ENCODE data around the gene CAVIN3. TPM values are rescaled to one million over a fixed set of nuclear protein-coding genes. Genes with fewer than 3 reads are reported as not detected.

The CAVIN3 gene
- total and polyA plus RNA-seq, 8 donors: 19.0 to 87.4 (median 34.2) TPM

DNA sequence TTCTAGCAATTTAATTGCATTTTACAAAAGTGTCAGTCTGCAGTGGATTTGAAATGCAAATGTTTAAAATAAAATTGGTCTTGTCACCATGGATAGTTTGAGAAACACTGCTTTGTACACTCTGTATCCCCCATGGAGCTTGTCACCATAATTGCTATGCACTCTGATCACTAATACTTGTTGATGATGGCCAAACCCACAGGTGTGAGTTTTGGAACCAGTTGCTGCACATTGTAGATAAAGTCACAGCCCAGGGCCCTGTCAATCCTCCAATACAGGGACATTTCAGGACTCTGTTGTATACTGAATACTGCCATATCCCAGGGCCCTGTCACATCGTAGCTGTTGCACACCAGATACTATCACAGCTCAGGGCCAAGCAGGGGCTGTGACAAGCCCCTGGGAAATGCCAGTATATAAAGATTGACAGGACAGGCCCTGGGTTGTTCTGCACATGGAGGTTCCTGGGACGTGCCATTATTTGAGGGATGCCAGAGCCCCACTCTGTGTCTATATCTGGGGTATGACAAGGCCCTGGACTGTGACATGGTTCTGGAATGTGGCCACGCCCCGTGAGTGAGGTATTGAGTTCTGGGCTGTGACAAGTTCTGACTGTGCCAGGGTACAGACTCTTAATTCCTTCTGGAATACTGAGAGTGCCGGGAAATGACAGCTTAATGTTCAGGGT is 42.0 kb upstream of the CAVIN3 start:
- ATAC-seq (peak; percentile 50), DNase-seq (no peak)
- H3K9me3 ChIP-seq: no peaks in the 10 kb centered on the region
- peaks cover 2 to 4% of the 10 kb centered on the region in 2 donors for H3K4me1 ChIP-seq
- H3K27me3 ChIP-seq: no peaks in the 10 kb centered on the region
- H3K36me3 ChIP-seq: no peaks in the 10 kb centered on the region
- TF ChIP-seq, protein P1, sequence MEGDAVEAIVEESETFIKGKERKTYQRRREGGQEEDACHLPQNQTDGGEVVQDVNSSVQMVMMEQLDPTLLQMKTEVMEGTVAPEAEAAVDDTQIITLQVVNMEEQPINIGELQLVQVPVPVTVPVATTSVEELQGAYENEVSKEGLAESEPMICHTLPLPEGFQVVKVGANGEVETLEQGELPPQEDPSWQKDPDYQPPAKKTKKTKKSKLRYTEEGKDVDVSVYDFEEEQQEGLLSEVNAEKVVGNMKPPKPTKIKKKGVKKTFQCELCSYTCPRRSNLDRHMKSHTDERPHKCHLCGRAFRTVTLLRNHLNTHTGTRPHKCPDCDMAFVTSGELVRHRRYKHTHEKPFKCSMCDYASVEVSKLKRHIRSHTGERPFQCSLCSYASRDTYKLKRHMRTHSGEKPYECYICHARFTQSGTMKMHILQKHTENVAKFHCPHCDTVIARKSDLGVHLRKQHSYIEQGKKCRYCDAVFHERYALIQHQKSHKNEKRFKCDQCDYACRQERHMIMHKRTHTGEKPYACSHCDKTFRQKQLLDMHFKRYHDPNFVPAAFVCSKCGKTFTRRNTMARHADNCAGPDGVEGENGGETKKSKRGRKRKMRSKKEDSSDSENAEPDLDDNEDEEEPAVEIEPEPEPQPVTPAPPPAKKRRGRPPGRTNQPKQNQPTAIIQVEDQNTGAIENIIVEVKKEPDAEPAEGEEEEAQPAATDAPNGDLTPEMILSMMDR (IDR thresholded peaks at IDR 0.05): no peak
- intact Hi-C loops (cut with DNase I): loop anchor here in 1 of 2 donors (5.0 kb wide), 1 partner anchor 340 kb away; no protein-coding TSS in a partner anchor
- no peak overlapping the region for H3K27ac ChIP-seq
- no peak overlapping the region for H3K4me3 ChIP-seq

DNA sequence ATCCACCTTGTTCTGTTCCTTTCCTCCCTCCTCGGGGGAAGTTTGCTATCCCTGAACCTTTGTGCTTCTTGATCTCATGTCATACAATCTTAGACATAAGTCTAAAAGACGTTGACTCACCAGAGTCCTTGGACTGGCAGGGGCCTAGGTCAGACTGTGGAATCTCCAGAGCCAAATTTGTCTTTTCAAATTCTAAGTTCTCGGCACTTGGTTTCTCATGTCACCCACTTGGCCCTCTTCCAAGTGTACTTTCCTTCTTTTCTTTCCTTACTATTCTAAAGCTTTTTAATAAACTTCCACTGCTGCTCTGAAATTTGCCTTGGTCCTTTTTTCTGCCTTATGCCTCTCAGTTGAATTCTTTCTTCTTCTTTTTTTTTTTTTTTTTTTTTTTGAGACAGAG is 39.9 kb upstream of the CAVIN3 start:
- Histone ChIP-seq H3K4me1 (peaks cover 4 to 12% of the 10 kb centered on the region in 2 donors), H3K4me3 (no peak overlapping the region), H3K9me3 (no peaks in the 10 kb centered on the region), H3K27ac (no peak overlapping the region), H3K27me3 (no peaks in the 10 kb centered on the region), H3K36me3 (no peaks in the 10 kb centered on the region)
- DNase-seq (no peak), ATAC-seq (no peak)
- TF ChIP-seq, protein P1 (IDR thresholded peaks at IDR 0.05): no peak
- intact Hi-C loops (cut with DNase I): loop anchor here in 1 of 2 donors (5.0 kb wide), 1 partner anchor 338 kb away; no protein-coding TSS in a partner anchor

DNA sequence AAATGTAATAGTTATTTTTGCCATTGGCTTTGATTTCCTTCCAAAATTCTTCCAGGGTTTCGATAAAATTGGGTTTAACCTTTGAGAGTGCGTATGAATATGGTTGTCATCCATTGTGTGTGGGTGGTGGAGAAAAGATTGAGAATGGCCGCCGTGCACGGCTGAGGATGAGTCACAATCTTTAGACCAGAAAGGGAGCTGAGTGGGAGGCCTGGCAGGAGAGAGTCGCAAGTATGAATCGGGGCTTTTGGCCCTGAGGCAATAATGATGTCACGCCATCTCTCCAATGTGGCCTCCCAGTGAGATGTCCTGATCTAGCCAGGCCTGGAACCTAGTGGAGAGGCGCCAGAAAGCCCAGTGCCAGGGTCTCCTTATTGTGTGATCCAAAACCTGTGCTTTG is 36.9 kb upstream of the CAVIN3 start:
- H3K27ac ChIP-seq: peak overlapping the region in 1 of 2 donors; percentile 46
- DNase-seq: peak in 2 of 4 donors; percentile 25 to 65
- H3K36me3 ChIP-seq: no peaks in the 10 kb centered on the region
- ATAC-seq: peak; percentile 66
- TF ChIP-seq, protein P1 (IDR thresholded peaks at IDR 0.05): no peak
- no peak overlapping the region for H3K4me3 ChIP-seq
- H3K27me3 ChIP-seq: no peaks in the 10 kb centered on the region
- H3K4me1 ChIP-seq: peaks cover 0 to 12% of the 10 kb centered on the region in 2 donors
- H3K9me3 ChIP-seq: no peaks in the 10 kb centered on the region
- intact Hi-C loops (cut with DNase I): no loop called here

DNA sequence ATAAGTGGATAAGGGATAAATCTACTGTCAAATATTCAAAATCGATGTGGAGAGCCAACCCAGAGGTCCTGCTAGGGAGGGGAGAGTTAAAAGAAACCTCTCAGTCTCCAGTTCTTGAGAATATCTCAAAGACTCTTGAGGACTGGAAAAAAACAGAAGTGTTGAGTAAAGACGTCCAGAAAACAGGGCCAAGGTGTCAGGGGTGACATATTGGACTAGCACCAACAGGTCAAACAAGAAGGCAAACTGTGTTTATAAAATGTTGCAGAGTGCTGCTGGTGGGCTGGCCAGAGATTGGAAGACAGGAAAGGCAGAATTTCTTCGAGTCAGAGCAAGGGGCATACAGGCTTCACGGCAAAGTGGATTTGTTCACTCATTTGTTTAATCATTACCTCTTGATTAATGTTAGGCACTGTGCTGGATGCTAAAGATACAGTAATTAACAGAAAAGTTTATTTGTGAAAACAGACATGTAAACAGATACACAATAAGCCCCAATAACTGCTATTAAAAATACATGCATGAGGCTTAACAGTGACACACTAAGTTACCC is 36.3 kb upstream of the CAVIN3 start:
- no peaks in the 10 kb centered on the region for H3K36me3 ChIP-seq
- peaks cover 0 to 12% of the 10 kb centered on the region in 2 donors for H3K4me1 ChIP-seq
- H3K4me3 ChIP-seq: no peak overlapping the region
- no peaks in the 10 kb centered on the region for H3K9me3 ChIP-seq
- TF ChIP-seq, protein P1 (IDR thresholded peaks at IDR 0.05): no peak
- H3K27ac ChIP-seq: peak overlapping the region in 1 of 2 donors; percentile 16
- intact Hi-C loops (cut with DNase I): no loop called here
- ATAC-seq: peak; percentile 57
- peak in 2 of 4 donors; percentile 11 to 37 for DNase-seq
- no peaks in the 10 kb centered on the region for H3K27me3 ChIP-seq

Measured in left lung (tissue), 10 donors.